DMS153 treated with DMSO at 0.1 percent for 48 hours (cell line): ENCODE measurements around the gene C14orf39.
"Not testable (repeated sequence)": the region's sequence is repeated elsewhere in the genome, so short reads cannot be mapped to it uniquely, and the experiment has no call there.

Experiments used
- DNase-seq: peaks from one replicate; lab custom pipeline; 2025; ENCODE audit not compliant: unreplicated experiment; lab: John Stamatoyannopoulos, UW

C14orf39 gene

DNA sequence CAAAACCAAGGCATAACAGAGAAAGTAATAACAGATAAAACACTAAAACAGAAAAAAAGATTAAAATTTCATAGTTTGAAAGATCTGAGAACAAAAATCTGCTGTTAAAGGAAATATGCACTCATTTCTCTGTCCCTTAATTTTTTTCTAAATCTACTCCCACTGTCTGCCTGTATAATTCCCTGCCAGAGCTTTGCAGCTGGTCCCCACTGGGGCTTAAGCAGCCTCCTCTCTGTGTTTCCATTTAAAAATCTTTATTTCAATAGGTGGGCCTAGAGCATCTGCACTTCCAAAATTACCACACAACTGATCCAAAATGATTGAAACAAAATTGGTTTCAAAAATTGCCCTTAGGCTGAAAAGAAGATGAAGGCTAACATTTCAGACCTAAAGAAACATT, 16.7 kb upstream of the C14orf39 start:
- no peak for DNase-seq

DNA sequence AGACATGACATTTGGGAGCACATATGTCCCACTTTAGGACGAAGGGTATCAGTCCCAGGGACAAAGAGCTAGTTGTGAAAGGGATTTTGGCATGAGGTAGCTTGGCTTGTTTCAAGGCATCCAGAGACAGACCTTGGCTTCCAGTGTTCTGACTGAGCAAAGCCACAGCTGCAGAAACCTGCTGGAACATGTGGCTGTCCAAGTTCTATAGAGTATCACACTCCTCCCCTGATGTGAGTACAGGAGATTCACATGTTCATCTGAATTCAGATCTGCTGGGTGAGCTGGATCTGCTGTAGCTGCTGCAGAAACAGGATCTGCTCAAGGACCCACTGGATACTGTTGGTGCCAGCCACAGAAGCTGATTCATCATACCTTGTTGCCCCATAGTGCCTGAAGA, 10.1 kb upstream of the C14orf39 start:
- no peak for DNase-seq

- DNase-seq, result no peak
Measured at GRCh38 chr14:60490270-60490669, 4.4 kb upstream of the C14orf39 start.

DNA sequence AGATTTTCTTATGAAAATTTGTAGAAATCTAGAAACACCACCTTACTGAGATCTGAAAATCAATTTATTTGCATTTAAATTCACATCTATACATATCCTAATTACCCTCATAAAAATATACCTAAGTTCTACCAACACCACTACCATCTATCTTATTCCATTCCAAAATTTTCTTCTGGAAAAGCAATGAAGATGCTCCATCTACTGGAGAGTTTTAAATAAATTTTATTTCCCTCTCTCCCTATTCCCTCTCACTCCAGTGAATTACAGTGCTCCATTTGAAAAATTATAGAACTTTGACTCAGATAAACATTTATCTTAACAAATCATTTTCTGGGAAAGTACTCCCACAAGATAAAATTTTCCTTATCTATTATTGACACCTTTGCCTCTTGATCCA, 2.3 kb upstream of the C14orf39 start:
- no peak for DNase-seq

GRCh38 chr14:60487211-60487610, 1.3 kb upstream of the C14orf39 start:
- DNase-seq, result no peak

DNA sequence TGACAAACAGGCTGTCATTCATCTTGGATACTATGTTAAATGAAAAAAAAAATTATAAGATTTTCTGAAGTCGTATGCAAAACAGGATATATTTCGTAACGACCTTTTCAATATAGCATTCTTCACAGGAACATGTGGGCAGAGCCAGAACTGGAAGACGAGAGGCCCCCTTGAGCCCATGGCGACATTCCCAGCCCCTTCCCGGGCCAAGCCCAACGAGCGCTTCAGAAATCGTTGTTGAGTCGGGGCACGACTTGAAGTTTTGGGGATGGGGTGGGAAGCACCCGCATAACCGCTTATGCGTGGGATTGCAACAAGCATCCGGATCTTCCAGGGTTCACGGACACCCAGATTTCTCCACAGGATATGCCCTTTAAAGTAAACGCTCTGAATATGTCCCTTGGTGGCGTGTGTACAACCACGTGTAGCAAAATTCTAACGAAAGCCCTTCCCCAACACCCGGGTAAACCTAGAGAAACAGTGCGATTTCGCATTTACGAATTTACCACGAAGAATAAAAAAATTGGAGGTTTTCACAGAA, 736 bp downstream of the C14orf39 start:
- no peak for DNase-seq

DNA sequence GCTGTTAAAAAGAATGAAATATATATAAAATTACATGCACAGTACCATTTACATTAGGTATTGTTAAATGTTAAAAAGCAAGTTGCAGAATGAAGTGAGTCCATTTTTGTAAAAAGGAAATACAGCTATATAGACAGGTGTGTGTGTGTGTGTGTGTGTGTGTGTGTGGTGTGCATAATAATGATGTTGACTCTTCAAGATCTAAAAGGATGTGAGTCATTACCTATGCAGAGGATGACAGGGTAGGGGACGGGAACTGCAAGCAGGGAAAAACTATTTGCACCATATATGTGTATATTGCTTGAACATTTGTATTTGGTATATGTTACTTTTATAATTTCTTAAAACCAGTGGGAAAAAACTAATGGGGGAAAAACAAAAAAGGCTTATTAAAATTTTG, 3.1 kb downstream of the C14orf39 start:
- DNase-seq, result peak; percentile 20

DNA sequence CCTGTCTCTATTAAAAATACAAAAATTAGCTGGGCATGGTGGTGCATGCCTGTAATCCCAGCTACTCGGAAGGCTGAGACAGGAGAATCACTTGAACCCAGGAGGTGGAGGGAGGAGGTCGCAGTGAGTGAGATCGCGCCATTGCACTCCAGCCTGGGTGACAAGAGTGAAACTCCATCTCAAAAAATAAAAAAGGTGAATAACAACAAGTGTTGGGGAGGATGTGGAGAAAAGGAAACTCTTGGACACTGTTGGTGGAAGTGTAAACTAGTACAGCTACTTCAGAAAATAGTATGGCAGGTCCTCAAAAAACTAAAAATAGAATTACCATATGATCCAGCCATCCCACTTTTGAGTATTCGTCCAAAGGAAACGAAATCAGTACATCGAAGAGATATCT, 5.6 kb downstream of the C14orf39 start:
- not testable (repeated sequence) for DNase-seq

GRCh38 chr14:60455875-60456274, 30.0 kb downstream of the C14orf39 start:
- DNase-seq, result no peak

- no peak for DNase-seq
Measured at GRCh38 chr14:60430276-60430675, 55.6 kb downstream of the C14orf39 start.

DNA sequence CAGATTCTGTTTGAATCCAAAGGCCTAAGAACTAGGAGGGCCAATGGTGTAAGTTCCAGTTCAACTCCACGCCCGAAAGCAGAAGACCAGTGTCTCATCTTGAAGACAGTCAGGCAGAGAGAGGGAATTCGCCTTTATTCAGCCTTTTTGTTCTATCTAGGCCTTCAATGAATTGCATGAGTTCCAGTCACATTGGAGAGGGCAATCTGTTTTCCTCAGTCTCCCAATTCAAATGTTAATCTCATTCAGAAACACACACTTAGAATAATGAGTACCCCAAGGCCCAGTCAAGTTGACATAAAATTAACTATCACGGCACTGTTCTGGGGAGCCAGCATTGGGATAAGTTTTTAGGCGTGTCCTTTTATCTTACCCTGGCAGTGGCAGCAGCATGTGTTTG, 65.8 kb downstream of the C14orf39 start:
- DNase-seq, result no peak

DNA sequence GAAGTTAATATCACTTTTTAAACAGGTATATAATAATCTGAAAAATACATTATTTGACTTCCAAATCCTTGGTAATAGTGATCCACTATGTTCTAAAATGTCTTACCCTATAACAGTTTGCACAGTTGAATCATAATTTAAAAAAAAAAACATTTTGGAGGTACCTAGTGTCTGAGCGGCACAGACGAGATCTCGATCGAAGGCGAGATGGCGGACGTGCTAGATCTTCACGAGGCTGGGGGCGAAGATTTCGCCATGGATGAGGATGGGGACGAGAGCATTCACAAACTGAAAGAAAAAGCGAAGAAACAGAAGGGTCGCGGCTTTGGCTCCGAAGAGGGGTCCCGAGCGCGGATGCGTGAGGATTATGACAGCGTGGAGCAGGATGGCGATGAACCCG, 88.3 kb downstream of the C14orf39 start:
- not testable (repeated sequence) for DNase-seq

DNA sequence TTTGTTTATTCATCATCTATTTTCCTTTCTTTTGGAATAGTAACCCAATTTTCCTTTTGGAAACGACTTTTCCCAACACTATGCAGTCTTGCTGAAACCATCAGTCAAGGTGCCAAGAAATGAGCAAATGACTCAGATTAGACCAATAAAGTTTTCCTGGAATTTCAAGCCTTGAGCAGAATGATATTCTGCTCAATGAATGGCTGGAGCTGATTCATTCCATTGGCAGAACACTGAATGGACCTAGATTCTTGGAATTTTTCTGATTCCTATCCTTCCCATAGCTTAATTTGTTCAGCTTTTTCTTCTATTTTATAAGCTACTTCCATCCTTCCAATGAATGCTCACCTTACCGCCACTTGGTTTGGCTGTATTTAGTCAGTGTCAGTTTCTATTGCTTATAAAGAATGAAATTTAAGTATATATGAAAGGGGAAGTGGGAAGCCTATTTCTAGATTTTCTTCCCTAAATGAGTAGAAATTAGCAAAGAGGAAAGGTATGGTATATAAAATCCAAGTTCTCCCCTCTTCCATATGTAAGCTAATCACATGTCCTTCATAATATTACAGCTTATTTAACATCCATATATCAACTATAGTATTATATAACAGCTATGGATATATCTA, 89.0 kb downstream of the C14orf39 start:
- no peak for DNase-seq
